DND-41 (cell line): ENCODE data around the gene B4GALT3.
A peak's percentile ranks its signal among the peaks of the same experiment; 100 is the strongest.

Experiments used
- ATAC-seq: fragments of 200-7000 bp; cut with Tn5 transposase; 3 replicates; pipeline ENCODE4 v1.9.1; 2021; ENCODE audit warnings: low read depth; ENCODE audit not compliant: insufficient read depth
- DNase-seq: peaks from one replicate; pipeline ENCODE4 v3.0.0-alpha.2; 2020
- H2AFZ ChIP-seq: 2 replicates; pipeline ENCODE4 v1.6.0; 2012; ENCODE audit warnings: low read depth, low read length
- H3K27ac ChIP-seq: 2 replicates; pipeline ENCODE4 v1.5.1; 2012; ENCODE audit warnings: low read length, inconsistent platforms
- H3K27me3 ChIP-seq: fragments of 200-600 bp; sonication (generic); 2 replicates; pipeline ENCODE4 v1.6.0; 2012; ENCODE audit warnings: low read length, mild to moderate bottlenecking, inconsistent platforms; ENCODE audit not compliant: insufficient read depth, poor library complexity
- H3K36me3 ChIP-seq: 2 replicates; pipeline ENCODE4 v1.5.1; 2012; ENCODE audit warnings: low read length, inconsistent platforms; ENCODE audit not compliant: insufficient read depth
- H3K4me1 ChIP-seq: 2 replicates; pipeline ENCODE4 v1.5.1; 2012; ENCODE audit warnings: mild to moderate bottlenecking, low read length; ENCODE audit not compliant: insufficient read depth
- H3K4me2 ChIP-seq: 2 replicates; pipeline ENCODE4 v1.6.0; 2012; ENCODE audit warnings: mild to moderate bottlenecking, moderate library complexity, low read length, inconsistent platforms; ENCODE audit not compliant: insufficient read depth
- H3K4me3 ChIP-seq, 2 experiments: fragments of 200-600 bp in 1 of 2; shearing (Covaris generic) in 1 of 2; 2 replicates each; pipeline ENCODE4 v1.5.1; 2012 to 2016; ENCODE audit warnings: inconsistent platforms in 2 of 2, low read length in 2 of 2, mild to moderate bottlenecking in 2 of 2, low read depth in 1 of 2, moderate library complexity in 1 of 2
- H3K79me2 ChIP-seq: 2 replicates; pipeline ENCODE4 v1.6.0; 2012; ENCODE audit warnings: low read length, inconsistent platforms; ENCODE audit not compliant: insufficient read depth
- H3K9ac ChIP-seq: 2 replicates; pipeline ENCODE4 v1.6.0; 2012; ENCODE audit warnings: low read depth, mild to moderate bottlenecking, inconsistent platforms, low read length, moderate library complexity
- H3K9me3 ChIP-seq: 2 replicates; pipeline ENCODE4 v1.5.1; 2012; ENCODE audit warnings: low read length, moderate library complexity, mild to moderate bottlenecking, inconsistent platforms; ENCODE audit not compliant: insufficient read depth, severe bottlenecking
- H4K20me1 ChIP-seq: 2 replicates; pipeline ENCODE4 v1.6.0; 2012; ENCODE audit warnings: low read length; ENCODE audit not compliant: insufficient read depth
- CTCF ChIP-seq: IDR thresholded peaks from 2 replicates; pipeline ENCODE4 v1.5.1; 2012; ENCODE audit warnings: borderline replicate concordance, low read length, moderate library complexity, mild to moderate bottlenecking; ENCODE audit not compliant: poor library complexity, severe bottlenecking; ENCODE audit errors: extremely low read depth
- EZH2 ChIP-seq: IDR thresholded peaks from 3 replicates; pipeline ENCODE4 v1.6.1; 2012; ENCODE audit warnings: borderline replicate concordance, low read depth, mild to moderate bottlenecking, moderate library complexity, low read length, inconsistent platforms; ENCODE audit not compliant: severe bottlenecking

The B4GALT3 gene

GRCh38 chr1:161219078-161219892, 42.0 kb upstream of the B4GALT3 start:
- ATAC-seq (no peak), DNase-seq (no peak)
- Histone ChIP-seq H3K4me1 (no peaks in the 10 kb centered on the region), H2AFZ (no peak overlapping the region), H3K27me3 (no peaks in the 10 kb centered on the region), H3K27ac (no peak overlapping the region), H3K4me2 (no peak overlapping the region), H3K9me3 (no peaks in the 10 kb centered on the region), H3K79me2 (no peaks in the 10 kb centered on the region), H3K36me3 (peaks cover 7% of the 10 kb centered on the region; the same call in 1 of the 2 replicates), H4K20me1 (no peaks in the 10 kb centered on the region), H3K9ac (no peak overlapping the region), H3K4me3 (no peak overlapping the region)
- TF ChIP-seq CTCF (no peak), EZH2 (no peak)

- Histone ChIP-seq H3K27me3 (no peaks in the 10 kb centered on the region), H4K20me1 (no peaks in the 10 kb centered on the region), H3K9me3 (no peaks in the 10 kb centered on the region), H3K9ac (no peak overlapping the region), H3K36me3 (peaks cover 15% of the 10 kb centered on the region), H3K4me3 (no peak overlapping the region), H3K4me1 (no peaks in the 10 kb centered on the region), H3K27ac (no peak overlapping the region), H3K79me2 (no peaks in the 10 kb centered on the region), H2AFZ (peak overlapping the region; percentile 31; the same call in 1 of the 2 replicates), H3K4me2 (no peak overlapping the region)
- TF ChIP-seq CTCF = no peak
- TF ChIP-seq EZH2 = no peak
- no peak for DNase-seq
- ATAC-seq = no peak
Measured at GRCh38 chr1:161218301-161219077, 41.2 kb upstream of the B4GALT3 start.

GRCh38 chr1:161217831-161218230, 40.5 kb upstream of the B4GALT3 start:
- DNase-seq (no peak), ATAC-seq (no peak)
- no peaks in the 10 kb centered on the region for H3K9me3 ChIP-seq
- no peak for TF ChIP-seq CTCF
- TF ChIP-seq EZH2 = no peak
- H3K4me1 ChIP-seq = no peaks in the 10 kb centered on the region
- no peaks in the 10 kb centered on the region for H3K79me2 ChIP-seq
- H2AFZ ChIP-seq = no peak overlapping the region
- no peaks in the 10 kb centered on the region for H3K27me3 ChIP-seq
- no peak overlapping the region for H3K4me2 ChIP-seq
- peaks cover 22% of the 10 kb centered on the region for H3K36me3 ChIP-seq
- H4K20me1 ChIP-seq = no peaks in the 10 kb centered on the region
- no peak overlapping the region for H3K9ac ChIP-seq
- no peak overlapping the region for H3K27ac ChIP-seq
- no peak overlapping the region for H3K4me3 ChIP-seq
